Measurements from ENCODE around the gene ROBO2. TPM values are rescaled to one million over a fixed set of nuclear protein-coding genes. Genes with fewer than 3 reads are reported as not detected.
"Not testable (repeated sequence)": the region's sequence is repeated elsewhere in the genome, so short reads cannot be mapped to it uniquely, and the experiment has no call there.

The ROBO2 gene
- total and polyA plus RNA-seq, 8 donors: 0.65 to 4.3 (median 1.6) TPM

GRCh38 chr3:77392181-77392580 is 352.3 kb downstream of the ROBO2 start:
- ATAC-seq (no peak), DNase-seq (no peak), FAIRE-seq (no peak)
- no peak overlapping the region for H3K4me3 ChIP-seq
- no peaks in the 10 kb centered on the region for H3K36me3 ChIP-seq
- H3K9me3 ChIP-seq: no peaks in the 10 kb centered on the region
- H3K27me3 ChIP-seq: no peaks in the 10 kb centered on the region
- no peaks in the 10 kb centered on the region for H3K4me1 ChIP-seq
- intact Hi-C loops (cut with DNase I): no loop called here
- no peak overlapping the region for H3K27ac ChIP-seq
- WGBS, 2 donors: 26 to 43% methylated on average over 5 of the region's 5 CpGs
- no peak for TF ChIP-seq CTCF (IDR thresholded peaks at IDR 0.05)

GRCh38 chr3:77394046-77394445 is 354.1 kb downstream of the ROBO2 start:
- FAIRE-seq: no peak
- Histone ChIP-seq H3K9me3 (no peaks in the 10 kb centered on the region), H3K27me3 (no peaks in the 10 kb centered on the region), H3K27ac (no peak overlapping the region), H3K4me1 (no peaks in the 10 kb centered on the region), H3K36me3 (no peaks in the 10 kb centered on the region), H3K4me3 (no peak overlapping the region)
- DNase-seq: no peak
- intact Hi-C loops (cut with DNase I): no loop called here
- 71 to 88% methylated on average over 5 of the region's 5 CpGs for WGBS, 2 donors
- TF ChIP-seq CTCF (IDR thresholded peaks at IDR 0.05): no peak
- no peak for ATAC-seq

GRCh38 chr3:77404871-77405270 is 365.0 kb downstream of the ROBO2 start:
- FAIRE-seq: no peak
- H3K27ac ChIP-seq: no peak overlapping the region
- no peaks in the 10 kb centered on the region for H3K9me3 ChIP-seq
- no peak for DNase-seq
- no peaks in the 10 kb centered on the region for H3K4me1 ChIP-seq
- intact Hi-C loops (cut with DNase I): no loop called here
- no peaks in the 10 kb centered on the region for H3K36me3 ChIP-seq
- 19 to 23% methylated on average over 1 of the region's 1 CpG for WGBS, 2 donors
- no peak overlapping the region for H3K4me3 ChIP-seq
- no peak for ATAC-seq
- no peak for TF ChIP-seq CTCF (IDR thresholded peaks at IDR 0.05)
- no peaks in the 10 kb centered on the region for H3K27me3 ChIP-seq

- H3K4me1 ChIP-seq: no peaks in the 10 kb centered on the region
- intact Hi-C loops (cut with DNase I): no loop called here
- TF ChIP-seq CTCF (IDR thresholded peaks at IDR 0.05): no peak
- DNase-seq (no peak), ATAC-seq (peak in 1 of 4 donors; percentile 34), FAIRE-seq (no peak)
- H3K27ac ChIP-seq: no peak overlapping the region
- no peaks in the 10 kb centered on the region for H3K27me3 ChIP-seq
- no peaks in the 10 kb centered on the region for H3K9me3 ChIP-seq
- no peak overlapping the region for H3K4me3 ChIP-seq
- H3K36me3 ChIP-seq: no peaks in the 10 kb centered on the region
- 26 to 32% methylated on average over 3 of the region's 3 CpGs for WGBS, 2 donors
These were observed 367.5 kb downstream of the ROBO2 start for GRCh38 chr3:77407441-77407840.

- intact Hi-C loops (cut with DNase I): not testable (repeated sequence)
These were observed 370.4 kb downstream of the ROBO2 start for GRCh38 chr3:77410334-77410733.

DNA sequence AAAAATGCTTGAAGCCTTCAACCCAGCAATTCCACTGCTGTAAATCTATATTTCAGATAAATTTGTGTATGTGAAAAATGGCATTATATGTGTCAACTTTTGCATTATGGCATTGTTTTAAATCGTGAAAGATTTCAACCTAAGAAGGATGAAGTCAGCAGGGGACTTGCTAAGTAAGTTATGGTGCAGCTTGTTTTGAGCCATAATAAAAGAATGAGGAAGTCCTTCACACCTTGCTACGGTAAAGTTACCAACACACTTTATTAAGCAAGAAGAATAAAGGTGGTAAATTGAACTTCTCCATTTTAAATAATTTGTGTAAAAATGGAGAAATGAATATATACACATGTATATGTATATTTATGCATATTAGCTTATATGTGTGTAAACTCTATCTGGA is 371.4 kb downstream of the ROBO2 start:
- H3K4me3 ChIP-seq: no peak overlapping the region
- H3K27ac ChIP-seq: no peak overlapping the region
- 32% methylated on average over 2 of the region's 2 CpGs for WGBS, 2 donors
- H3K9me3 ChIP-seq: no peaks in the 10 kb centered on the region
- no peak for DNase-seq
- no peaks in the 10 kb centered on the region for H3K27me3 ChIP-seq
- no peak for FAIRE-seq
- no peaks in the 10 kb centered on the region for H3K36me3 ChIP-seq
- intact Hi-C loops (cut with DNase I): no loop called here
- ATAC-seq: no peak
- no peaks in the 10 kb centered on the region for H3K4me1 ChIP-seq
- no peak for TF ChIP-seq CTCF (IDR thresholded peaks at IDR 0.05)

More at GRCh38 chr3:77410334-77410733, 370.4 kb downstream of the ROBO2 start:
- not testable (repeated sequence) for H3K4me1 ChIP-seq, DNase-seq, H3K36me3 ChIP-seq, FAIRE-seq, H3K4me3 ChIP-seq, ATAC-seq, H3K9me3 ChIP-seq, H3K27ac ChIP-seq, H3K27me3 ChIP-seq
- 45 to 68% methylated on average over 1 of the region's 1 CpG for WGBS, 2 donors

All from pancreas (tissue), 10 donors.